ENCODE data around the gene CDKL4.
"Not testable (repeated sequence)": the region's sequence is repeated elsewhere in the genome, so short reads cannot be mapped to it uniquely, and the experiment has no call there.

CDKL4 gene

DNA sequence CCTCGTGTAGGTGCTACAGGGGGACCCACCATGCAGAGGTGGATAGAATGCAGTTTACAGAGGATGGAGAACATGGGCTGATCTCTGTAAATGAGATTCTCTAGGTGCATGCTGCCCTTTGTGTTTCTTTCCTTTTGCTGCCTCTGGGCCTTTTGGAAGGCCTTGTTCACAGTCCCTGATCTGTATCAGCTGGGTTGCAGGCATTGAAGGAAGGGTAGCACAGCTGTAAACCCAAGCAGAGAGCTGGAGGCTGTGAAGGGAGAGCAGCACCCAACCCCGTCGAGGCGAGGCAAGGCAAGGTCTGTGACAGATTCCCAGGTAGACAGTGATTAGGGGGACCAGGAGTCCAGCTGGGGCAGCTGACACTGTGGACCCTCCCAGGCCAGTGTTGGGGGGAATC is 66.8 kb downstream of the CDKL4 start:
- no peak for DNase-seq

DNA sequence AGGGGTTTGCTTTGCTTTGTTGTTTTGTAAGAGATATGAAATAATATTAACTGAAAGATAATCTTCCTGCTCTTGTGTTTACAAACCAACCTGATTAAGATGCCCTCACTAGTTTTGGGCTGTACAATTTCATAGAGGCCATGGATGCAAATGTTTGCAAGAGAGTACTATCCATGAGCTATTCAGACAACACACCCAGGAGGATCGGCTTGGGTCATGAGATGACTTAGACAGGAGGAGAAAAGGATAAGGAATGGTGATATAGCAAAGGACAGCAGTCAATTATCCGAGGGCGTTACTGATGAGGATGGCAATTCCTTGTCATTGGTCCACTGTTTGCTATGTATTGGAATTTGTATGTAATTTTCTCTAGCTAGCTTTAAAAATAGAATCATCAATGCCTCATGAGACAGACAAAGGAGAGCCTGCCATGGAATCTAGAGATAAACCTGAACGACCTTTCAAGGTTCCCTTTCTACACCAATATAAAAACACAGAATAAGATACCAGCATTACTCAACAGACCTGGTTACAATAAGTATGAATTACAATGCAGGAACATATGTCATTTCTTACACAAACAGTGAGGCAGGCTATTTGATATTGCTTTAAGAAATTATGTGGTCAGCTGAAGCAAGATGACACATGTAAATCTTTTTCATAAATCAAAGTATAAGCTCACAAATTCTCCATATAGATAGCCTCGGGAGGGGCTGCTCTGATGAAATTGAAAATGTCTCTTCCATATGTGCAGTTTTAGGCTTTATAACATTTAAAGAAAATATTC is 68.6 kb downstream of the CDKL4 start:
- DNase-seq = no peak

DNA sequence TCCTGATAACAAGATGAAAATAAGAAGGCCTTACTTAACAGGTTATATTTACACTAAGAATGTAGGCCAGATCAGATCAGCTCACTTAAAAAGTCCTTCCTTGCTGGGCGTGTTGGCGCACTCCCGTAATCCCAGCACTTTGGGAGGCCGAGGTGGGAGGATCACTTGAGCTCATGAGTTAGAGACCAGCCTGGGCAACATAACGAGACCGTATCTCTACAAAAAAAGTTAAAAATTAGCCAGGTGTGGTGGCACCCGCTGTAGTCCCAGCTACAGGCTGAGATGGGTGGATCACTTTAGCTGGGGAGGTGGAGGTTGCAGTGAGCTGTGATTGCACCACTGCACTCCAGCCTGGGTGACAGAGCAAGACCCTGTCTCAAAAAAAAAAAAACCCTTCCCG is 69.7 kb downstream of the CDKL4 start:
- no peak for DNase-seq

DNA sequence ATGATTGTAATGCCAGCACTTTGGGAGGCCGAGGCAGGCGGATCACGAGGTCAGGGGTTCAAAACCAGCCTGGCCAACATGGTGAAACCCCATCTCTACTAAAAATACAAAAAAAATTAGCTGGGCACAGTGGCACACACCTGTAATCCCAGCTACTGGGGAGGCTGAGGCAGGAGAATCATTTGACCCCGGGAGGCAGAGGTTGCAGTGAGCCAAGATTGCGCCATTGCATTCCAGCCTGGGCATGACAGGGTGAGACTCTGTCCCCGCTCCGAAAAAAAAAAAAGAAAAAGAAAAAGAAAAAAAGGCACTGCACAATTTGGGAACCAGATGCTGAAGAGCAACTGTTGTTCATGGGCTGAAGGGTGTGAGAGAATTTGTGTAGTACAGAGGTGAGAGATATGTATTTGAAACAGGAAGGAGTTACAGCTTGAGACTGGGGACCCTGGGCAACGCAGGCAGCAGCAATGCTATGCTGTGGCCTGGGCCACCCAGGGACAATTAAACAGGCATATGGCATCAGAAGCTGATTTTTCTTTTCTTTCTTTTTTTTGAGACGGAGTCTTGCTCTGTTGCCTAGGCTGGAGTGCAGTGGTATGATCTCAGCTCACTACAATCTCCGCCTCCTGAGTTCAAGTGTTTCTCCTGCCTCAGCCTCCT is 71.6 kb downstream of the CDKL4 start:
- DNase-seq = not testable (repeated sequence)

DNA sequence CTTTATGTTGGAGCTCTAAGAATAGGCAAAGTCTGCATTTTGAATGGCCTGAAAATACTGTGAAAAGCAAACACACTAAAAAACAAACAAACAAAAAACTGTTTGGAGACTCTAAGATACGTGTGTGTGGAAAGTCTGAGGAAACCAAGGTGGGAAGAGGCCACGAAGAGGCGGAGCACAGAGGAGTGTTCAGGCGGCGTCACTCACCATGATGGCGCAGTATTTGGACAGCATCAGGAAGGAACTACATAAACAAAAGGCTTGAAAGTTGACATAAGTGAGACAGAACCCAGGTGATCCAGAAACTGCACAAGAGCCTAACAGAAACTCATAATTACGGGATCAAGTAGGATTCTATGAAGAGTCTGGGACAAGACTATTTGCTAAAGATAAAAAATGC is 72.1 kb downstream of the CDKL4 start:
- no peak for DNase-seq

DNA sequence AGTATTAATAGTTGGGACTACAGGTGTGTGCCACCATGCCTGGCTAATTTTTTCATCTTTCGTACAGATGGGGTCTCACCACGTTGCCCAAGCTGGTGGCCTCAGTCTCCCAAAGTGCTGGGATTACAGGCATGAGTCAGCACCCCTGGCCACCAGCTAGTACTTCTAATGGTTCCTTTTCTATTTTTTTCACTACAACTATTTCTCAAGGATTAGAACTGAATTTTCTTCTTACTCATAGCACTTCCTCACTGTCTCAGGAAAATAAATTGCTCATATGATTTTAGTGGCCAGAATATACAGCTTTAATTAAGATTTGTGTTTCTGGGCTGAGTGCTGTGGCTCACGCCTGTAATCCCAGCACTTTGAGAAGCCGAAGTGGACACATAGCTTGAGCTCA is 79.7 kb downstream of the CDKL4 start:
- DNase-seq = no peak

DNA sequence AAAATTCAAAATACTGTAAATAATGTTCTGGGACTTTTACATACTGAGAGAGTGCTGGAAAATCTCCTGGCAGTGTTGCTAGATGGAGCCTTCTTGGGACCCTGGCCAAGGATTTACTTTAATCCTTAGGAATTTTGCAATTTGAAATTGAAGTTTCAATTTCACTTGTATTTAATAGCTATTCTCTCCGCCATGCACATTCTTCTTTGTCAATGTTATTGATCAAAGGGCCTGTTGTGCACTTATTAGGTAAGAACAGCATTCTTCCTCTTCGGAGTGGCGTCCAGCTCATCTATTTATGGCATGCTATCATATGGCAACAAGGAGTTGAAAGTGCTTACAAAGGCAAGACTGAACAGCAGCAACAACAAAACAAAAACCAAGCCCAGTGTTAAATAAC is 82.8 kb downstream of the CDKL4 start:
- DNase-seq = no peak

DNA sequence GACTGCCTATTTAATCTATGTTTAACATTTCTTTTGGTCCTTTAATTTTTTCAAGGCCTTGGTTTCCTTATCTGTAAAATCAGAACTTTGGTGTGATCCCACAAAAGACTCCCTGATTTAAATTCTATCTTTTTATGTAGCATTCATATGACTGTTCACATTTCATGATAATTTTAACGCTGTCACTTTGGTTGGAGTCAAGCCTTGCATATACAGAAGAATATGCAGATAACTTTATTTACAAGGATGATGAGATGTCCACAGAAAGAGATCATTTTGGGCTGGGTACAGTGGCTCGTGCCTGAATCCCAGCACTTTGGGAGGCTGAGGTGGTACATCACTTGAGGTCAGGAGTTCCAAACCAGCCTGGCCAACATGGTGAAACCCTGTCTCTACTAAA is 84.5 kb downstream of the CDKL4 start:
- DNase-seq = no peak

DNA sequence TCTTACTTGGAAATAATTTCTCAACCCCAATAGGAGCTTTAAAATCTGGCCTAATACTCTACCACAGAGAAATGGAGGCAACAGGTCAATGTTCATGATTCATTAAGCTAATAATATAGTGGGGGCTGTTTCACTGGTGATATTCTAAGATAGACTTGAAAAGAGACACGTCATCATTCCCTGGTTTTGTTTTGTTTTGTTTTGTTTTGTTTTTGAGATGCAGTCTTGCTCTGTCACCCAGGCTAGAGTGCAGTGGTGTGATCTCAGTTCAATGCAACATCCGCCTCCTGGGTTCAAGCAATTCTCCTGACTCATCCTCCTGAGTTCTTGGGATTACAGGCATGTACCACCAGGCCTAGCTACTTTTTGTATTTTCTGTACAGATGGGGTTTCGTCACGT is 85.4 kb downstream of the CDKL4 start:
- no peak for DNase-seq

DNA sequence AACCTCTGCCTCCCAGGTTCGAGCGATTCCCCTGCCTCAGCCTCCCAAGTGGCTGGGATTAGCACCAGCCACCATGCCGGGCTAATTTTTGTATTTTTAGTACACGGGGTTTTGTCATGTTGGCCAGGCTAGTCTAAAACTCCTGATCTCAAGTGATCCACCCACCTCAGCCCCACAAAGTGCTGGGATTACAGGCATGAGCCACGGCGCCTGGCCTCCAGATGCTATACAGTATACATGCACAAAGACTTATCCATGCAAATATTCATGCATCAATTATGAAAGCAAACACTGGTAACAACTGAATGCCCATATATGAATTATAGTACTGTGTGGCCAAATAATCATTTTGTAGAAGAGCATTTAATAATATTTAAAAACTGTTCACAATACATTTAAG is 86.9 kb downstream of the CDKL4 start:
- DNase-seq = no peak

DNA sequence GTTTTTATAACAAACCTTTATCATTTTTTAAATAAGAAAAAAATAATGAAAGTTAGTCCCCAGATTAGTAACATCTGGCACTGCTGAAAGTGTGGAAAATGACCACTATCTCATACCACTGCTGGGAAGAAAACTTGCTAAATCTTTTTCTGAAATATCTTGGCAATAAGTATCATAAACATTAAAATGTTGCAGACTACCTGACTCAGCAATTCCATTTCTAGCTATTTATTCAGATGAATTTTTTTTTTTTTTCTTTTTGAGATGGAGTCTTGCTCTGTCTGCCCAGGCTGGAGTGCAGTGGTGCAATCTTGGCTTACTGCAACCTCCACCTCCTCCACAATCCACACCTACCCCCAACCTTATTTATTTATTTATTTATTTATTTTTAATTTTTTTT is 87.7 kb downstream of the CDKL4 start:
- no peak for DNase-seq

DNA sequence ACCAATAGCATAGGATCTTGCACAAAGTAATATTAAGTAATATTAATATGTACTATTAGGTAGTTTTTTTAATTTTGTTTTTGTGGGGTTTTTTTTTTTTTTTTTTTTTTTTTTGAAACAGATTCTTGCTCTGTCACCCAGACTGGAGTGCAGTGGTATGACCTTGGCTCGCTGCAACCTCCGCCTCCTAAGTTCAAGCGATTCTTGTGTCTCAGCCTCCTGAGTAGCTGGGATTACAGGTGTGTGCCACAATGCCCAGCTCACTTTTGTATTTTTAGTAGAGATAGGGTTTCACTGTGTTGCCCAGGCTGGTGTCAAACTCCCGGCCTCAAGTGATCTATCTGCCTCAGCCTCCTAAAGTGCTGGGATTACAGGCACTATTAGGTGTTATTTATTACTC is 88.2 kb downstream of the CDKL4 start:
- not testable (repeated sequence) for DNase-seq

DNA sequence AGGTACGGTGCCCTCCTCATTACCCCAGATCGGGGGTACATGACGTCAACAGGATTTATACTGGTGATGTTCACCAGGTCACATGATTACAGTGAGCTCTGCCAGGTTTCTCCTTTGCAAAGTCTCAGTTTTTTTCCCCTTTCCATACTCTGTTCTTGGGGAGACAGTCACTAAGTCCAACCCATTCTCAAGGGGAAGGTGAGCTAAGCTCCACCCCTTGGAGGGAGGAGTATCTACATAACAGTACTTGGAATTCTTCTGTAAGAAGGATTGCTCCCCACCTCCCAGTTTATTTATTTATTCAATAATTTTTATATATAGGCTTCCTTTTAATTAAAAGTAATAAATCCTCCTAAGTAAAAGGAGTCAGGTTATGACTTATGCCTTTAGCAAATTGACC is 88.8 kb downstream of the CDKL4 start:
- DNase-seq = no peak

DNA sequence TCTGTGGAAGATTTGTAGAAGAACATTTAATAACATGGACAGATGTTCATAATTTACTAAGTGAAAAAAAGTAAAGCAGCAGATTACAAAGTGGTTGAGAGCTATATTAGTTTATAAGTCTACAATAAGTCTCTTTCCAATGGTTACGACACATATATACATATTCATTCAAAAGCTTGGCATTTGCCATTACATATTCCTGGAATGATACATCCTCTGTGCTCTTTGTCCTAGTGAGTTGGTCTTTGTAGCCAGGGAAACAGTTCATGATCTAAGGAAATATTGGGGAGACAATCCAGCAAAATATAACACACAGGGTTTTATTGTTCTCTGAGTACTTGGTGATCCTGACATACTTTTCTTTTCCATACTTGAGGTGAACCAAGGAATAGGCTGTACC is 90.5 kb downstream of the CDKL4 start:
- no peak for DNase-seq

DNA sequence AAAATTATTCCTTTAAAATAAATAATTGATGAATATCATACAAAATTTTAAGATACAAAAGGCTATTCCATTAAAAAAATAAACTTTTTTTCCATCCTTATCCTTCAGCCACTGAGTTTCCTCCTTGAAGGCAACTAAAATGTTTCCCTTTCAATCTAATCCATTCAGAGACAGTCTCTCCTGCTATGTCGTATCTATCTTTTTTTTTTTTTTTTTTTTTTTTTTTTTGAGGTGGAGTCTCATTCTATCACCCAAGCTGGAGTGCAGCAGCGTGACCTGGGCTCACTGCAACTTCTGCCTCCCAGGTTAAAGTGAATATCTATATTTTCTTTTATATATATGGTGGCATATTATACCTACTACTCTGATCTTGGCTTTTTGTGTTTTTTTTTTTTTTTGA is 91.3 kb downstream of the CDKL4 start:
- DNase-seq = no peak

DNA sequence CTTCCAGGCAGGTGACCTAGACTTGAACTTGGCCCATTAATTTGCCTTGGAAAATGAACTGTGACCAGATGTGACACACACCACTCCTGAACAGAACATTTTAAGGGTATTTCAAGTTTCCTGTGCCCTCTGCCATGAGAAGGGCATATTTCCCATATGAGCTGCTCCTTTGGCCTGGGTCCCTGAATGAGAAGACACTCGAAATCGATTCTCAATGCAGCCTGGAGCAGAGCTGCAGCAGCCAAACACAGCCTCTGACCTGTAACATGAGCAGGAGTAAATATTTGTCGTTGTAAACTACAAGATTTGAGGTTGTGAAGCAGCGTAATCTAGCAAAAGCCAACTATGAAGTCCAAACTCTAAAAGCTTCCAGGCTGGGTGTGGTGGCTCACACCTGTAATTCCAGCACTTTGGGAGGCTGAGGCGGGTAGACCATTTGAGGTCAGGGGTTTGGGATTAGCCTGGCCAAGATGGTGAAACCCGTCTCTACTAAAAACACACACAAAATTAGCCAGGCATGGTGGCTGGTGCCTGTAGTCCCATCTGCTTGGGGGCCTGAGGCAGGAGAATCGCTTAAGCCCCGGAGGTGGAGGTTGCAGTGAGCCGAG is 92.8 kb downstream of the CDKL4 start:
- DNase-seq = no peak

DNA sequence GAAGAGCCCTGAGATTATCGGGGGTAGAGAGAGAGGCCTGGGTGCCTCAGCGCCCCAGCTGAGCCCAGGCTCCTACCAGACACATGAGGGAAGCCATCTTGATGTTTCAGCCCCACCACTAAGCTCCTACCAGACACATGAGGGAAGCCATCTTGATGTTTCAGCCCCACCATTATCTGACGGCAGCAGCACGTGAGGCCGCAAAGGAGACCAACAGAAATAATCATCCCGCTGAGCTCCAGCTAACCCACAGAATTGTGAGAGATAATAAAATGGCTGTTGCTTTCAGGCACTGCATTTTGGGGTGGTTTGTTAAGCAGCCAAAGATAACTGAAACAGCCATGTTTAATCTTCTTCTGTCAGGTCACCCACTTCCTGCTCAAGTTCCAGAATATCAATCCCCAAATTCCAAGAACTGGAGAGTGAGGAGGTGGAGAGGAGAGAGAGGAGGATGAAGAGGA is 93.6 kb downstream of the CDKL4 start:
- no peak for DNase-seq

DNA sequence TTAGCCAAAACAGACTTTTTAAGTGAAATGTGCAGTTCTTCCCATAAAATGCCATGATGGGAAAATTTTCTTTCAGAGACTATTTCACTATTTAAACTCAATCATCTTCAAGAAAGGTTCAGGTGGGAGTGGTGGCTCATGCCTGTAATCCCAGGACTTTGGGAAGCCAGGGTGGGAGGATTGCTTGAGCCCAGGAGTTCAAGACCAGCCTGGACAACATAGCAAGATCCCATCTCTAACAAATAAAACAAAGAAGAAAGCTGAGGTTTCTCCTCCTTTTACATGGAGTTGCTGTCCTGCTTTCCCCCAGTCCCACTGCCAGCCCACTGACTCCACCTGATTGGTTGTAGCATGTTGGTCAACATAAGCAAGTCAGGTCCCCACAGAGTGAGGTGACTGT is 97.1 kb downstream of the CDKL4 start:
- DNase-seq = no peak

DNA sequence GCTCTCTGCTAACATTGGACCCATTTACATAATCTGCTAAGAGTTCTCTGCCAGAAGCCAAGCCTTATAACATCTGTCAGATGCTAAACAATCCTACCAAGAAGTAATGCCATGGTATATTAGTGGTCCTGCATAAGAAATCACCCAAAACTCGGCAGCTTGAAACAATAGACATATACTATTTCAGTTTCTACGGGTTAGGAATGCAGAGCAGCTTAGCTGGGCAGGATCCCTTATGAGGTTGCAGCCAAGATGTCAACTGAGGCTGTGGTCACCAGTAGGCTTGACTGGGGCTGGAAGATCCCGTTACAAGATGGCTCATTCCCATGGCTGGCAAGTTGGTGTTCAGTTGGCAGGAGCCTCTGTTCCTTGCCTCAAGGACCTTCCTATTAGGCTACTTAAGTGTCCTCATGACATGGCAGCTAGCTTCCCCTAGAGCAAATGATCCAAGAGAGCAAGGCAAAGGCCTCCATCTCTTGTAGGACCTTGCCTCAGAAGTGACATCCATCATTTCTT is 97.8 kb downstream of the CDKL4 start:
- DNase-seq = no peak

DNA sequence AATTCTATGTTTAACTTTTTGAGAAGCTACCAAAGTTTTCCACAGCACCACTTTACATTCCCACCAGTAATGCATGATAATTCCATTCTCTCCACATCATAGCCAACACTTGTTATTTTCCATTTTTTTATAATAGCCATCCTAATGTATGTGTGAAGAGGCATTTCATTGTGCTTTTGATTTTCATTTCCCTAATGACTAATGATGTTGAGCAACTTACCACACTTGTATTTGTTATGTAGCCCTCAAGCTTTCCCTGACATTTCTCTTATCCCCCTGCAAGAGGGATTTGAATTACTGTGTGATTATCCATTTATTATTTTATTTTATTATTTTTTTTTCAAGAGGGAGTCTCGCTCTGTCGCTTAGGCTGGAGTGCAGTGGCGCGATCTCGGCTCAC is 99.4 kb downstream of the CDKL4 start:
- no peak for DNase-seq

DNA sequence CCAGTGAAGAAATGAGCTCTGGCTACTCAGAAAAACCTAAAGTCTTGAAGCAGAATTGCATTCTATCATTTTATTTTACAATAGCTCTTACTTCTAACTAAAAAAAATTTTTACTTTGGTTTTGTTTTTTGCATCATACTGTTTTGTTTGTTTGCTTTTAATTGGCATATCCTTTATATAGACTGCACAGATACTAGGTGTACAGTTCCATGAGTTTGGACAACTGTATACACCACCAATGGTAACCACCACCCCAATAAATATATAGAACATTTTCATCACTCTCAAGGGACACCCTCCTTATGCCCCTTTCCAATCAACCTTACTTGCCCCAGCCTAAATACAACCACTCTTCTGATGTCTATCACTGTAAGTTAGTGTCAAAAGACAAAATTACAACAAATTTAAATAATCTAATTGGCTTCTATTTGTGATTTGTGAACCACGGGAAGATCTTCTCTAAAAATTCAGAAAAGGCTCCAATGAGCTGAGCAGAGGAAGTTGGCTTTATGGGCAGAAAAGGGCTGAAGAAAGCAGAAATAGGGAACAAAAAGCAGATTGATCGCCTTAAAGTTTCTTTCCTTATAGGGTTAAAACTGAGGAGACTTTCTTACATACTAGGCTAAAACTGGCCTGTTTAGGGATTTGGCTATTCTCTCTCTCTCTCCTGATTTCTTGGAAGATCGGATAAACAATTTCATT is 100.7 kb downstream of the CDKL4 start:
- no peak for DNase-seq

DNA sequence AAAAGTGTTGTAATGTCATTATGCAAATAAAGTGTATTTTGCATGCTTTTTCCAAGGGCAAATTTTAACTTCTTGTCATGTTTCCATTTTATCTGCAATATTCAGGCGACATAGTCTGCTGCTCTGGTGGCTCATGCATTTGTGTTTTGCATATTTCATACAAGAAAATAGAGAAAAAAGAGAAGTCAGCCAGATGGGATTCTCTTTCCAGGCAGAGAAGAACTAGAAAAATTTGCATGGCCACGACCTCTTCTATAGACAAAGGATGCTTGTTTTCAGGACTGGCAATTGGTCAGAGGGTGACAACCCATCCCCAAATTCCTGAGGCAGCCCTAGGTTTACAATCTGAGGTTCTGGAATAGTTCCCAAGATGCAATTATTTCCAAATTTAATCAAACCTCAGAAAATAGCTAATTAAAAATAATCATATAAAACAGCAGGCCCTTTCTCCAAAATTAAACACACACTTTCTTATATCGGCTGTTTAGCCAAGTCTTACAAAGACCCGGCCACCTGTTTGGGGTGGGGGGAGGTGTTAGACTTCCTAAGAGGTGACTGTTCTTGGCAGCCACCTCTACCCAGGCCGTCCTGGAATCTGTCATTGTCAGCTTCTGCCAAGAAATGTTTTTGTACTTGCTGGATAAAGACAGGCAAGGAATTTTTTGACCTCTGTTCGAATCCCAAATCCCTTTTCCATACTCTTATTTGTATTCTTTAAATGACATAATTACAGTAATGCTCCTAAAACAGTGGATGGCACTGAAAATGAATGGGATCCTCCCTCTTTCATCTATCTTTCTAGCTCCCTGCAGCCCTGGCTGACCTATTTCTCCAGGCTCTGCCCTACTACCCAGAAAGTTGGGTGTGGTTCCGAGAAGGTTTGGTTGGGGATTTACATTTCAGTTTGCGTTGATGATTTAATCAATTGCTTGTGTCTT is 102.2 kb downstream of the CDKL4 start:
- DNase-seq = no peak

All from NCI-H1417 (cell line).